ENCODE measurements around the gene USH2A.

The USH2A gene

DNA sequence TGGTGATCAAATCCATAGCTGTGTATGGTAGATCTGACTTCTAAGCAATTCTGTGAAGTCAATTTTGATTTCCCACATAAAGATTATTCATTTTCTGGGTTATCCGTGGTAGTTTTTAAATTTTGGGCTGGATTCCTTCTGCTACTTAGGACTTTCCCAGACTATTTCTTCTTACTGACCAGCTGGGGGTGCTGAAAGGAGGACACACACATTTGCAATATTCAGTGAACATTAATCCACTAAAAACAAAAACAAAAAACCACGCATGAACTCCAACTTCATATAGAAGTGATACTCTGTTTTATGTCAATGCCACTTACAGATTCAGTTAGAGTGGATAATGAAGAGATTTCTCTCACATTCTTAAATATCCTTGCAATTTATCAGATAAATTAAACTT is 750.8 kb downstream of the USH2A start:
- DNase-seq = no peak

- DNase-seq = no peak
Observed at GRCh38 chr1:215669806-215670491, 753.3 kb downstream of the USH2A start.

- DNase-seq = no peak
Observed at GRCh38 chr1:215667761-215668160, 755.5 kb downstream of the USH2A start.

DNA sequence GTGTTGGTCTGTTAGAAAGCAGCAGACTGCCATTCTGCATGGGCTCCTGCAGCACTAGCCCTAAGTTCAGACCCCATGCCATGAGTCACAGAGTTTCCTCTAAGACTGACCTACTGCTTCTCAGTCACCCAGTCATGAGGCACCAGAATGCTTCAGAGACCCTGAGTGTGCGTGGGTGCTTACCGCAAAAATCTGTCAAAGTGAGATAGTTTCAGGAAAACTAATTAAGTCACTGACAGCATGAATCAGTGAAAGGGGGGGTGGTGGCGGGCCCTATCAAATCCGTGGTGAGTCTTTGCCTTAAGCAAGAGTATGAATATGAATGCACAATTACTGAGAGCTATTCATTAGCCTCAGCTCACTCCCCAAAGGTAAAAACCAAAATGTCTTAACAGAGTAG is 758.0 kb downstream of the USH2A start:
- DNase-seq = no peak

GRCh38 chr1:215661033-215661432 is 762.2 kb downstream of the USH2A start:
- no peak for DNase-seq

GRCh38 chr1:215660259-215660658 is 763.0 kb downstream of the USH2A start:
- DNase-seq = no peak

DNA sequence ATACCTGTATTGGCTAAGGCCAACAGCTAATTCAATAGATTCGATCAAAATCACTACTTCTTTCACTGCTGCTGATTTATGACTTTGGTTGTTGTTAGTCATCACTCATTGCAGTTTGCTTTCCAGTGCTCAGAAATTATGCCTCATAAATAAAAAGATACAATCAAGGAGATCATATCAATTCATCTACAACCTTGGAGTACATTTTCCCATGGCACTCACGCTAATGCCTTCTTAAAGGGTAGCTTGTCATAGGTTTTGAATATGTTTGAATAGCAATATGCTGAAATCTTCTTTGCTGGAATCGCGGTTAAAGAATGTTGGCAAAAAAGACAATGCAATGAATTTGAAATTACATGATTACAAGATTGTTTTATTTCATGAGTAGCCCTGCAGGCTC is 766.2 kb downstream of the USH2A start:
- no peak for DNase-seq

- DNase-seq = no peak
Observed at GRCh38 chr1:215652371-215652770, 770.9 kb downstream of the USH2A start.

DNA sequence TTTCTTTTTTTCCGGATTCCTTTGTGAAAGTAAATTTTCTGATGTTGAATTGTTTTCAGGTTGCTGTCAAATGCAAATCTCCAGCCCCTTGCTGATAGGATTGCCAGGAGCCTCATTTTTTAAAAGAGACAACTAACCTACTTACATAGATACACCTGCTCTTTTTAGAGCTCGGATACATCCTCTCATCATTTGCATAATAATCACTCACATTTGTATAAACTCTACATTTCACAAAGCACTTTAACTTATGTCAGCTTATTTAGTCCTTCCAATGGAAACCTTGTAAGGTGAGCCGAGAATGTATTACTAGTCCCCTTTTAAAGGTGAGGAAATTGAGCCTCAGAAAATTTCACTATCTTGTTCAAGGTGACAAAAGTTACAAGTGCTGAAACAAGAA is 771.4 kb downstream of the USH2A start:
- no peak for DNase-seq

- DNase-seq = no peak
Observed at GRCh38 chr1:215650446-215651149, 772.6 kb downstream of the USH2A start.

DNA sequence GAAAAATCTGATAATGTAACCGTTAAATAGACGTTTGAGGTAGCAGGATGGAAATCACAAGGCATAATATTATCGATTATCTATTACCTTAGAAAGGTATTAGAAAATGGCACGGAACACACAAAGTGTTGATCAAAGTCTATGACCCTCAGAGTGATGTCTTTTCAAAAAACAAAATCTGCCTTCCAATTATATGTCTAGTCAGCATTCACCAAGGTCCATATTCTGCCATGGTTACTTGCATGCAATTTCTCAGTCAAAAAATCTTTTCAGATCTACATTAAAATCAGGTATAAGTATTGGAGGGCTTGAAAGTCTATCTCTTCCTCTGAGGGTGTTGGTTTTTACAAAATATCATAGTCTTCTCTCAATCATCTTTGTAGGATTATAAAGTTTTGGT is 774.3 kb downstream of the USH2A start:
- DNase-seq = no peak

DNA sequence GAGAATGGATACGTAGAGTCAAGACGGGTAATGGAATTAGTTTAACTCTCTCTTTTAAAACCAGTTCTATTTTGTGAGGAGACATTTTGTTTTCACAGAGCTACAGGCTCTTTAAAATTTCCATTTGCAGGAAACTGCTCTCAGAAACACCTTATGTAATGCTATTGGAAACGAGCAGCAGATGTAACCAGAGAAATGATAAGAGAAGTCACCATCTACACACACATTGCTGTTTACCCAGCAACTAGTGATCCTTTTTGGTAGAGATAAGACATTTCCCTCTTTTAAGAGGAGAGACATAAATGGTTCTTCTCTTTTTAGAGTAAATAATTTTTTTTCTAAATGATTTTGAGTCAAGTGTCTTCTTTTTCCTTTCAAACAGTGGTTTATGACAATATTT is 775.5 kb downstream of the USH2A start:
- no peak for DNase-seq

DNA sequence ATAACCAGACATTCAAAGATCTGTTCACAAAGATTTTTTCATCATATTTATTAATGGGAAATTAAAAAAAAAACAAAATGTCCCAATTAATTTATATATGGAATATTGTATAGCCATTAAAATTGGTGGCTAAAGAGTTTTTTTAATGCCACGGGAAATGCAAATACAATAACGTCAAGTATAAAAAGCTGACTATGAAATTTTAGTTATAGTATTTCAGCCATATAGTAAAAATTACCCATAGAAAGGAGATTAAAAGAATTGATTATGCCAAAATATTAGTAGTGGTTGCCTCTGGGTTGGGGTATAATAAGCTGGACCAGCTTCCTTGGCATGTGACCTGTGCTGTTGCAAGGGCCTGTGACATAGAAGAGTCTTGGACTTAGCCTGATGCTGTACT is 777.4 kb downstream of the USH2A start:
- DNase-seq = no peak

DNA sequence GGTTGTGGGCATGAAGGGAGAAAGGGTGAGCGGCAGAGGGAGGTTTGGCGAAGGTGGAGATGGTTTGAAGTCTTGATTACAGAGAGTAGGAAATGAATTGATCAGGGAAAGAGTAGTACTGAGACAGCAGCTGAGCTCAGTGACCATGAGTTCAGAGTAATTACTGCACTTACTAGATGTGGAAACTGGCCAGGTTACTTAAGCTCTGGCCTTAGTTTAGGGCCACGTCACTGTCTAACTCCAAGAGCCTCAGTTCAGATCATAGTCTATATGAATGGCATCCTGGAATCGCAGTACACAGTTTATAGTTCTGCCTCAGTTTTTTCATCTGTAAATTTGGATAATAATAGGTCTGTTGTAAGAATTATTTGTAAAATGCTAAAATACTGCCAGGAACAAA is 778.1 kb downstream of the USH2A start:
- no peak for DNase-seq

DNA sequence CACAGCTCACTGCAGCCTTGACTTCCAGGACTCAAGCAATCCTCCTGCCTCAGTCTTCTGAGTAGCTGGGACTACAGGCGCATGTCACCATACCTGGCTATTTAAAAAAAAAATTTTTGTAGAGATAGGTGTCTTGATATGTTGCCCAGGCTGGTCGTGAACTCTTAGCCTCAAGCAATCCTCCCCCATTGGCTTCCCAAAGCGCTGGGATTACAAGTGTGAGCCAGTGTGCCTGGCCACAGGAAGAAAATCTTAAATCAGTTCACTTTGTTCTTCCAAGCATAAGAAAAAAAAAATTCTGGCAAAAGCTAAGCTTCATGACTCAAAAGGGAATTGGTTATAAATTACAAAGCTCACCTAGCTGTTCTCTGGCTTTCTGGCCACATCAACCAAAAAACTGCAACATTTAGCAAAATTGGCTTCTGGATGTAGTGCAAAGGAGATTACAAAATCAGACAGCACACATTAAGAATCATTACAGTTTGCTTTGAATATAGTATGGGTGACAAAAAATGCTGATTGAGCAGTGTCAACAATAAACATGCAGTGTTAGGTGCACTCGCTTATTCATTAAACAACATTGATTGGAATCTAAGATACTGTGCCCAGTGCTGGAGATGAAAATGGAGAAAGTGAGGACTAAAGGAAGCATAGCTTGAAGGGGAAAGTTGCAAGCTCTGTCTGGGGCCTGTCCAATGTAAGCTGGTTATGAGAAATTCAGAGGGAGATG is 779.5 kb downstream of the USH2A start:
- DNase-seq = no peak

DNA sequence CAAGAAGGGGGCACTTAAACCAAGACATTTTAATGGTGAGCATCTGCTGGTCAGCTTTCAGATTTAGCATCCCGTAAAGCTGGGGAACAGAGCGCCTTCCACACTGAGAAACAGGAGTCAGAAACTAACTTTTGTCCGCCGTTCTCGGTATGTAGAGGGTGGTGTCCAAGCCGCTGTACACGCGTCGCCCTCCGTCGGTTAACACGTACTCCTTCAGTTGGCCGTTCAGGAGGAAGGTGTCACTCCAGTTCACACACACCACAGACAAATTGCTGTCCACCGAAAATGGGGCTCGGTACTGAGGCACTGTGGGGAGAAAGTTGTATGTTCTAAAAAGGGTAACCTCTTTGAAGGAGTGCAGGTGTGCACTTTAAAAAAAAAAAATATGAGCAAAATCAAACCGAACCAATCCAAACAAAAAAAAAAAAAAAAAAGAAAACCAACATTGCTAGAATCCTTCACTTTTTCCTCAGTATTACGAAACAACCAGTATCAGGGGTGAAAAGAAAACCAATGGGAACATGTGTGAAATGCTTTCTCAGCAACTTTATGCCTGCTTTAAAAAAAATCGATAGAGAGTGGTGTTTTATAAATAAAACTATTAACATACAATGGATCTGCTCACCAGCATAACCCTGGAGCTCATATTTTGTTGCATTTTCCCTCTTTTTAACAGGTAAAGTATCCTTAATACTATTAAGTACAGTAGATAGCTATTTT is 782.7 kb downstream of the USH2A start:
- no peak for DNase-seq

DNA sequence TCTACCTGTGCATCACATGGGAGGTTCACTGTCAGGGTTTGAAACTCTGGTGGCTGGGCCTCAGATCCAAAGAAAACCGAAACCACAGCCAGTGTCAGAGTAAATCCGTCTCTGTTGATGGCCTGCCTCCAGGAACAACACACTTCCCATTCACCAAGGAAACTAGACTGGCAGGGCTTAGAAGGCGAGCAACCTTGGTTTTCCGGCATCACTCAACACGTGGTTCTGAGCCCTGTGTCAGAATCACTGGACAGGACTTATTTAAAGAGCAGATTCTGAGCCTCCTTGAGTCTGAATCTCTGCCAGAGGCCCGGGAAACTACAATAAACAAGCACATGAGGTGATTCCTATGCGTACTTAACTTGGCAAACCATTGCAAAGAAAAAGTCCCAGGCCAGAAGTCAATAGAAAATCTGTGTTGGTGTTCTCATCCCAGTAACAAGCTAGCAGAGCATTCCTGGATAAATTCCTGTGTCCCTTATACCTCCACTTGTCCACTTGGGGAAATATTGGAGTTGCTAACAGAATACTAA is 786.1 kb downstream of the USH2A start:
- no peak for DNase-seq

DNA sequence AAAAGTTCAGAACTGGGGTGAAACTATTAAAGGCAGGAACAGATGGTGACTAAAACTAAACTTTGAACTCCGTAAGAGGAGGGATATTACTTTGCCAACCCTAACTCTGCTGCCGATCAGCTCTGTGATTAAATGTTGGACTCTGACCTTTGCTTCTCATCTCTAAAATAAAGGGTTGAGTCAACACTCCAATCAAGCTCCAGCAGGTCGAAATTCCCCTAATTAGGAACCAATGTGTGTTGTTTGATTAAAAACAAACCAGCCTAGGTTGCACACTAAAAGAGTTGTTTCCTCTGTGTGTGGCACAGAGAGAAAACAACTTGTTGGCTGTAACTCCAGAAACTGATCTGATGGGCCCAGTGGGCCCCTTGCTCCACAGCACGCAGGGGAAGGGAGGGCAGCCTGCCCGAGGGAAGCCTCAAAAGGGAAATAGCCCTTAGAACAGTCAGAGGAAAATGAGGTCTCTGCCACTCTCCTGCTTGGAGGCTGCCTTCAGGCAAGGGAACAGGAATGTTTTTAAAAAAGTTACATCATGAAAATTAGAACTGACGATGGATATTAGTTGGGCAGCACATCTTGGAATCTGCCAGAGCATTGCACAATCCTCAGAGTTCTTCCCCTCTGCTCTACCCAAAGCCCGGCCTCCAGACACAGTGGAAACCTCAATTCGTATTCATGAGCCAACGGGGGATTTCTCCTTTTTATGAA is 786.8 kb downstream of the USH2A start:
- DNase-seq = no peak

DNA sequence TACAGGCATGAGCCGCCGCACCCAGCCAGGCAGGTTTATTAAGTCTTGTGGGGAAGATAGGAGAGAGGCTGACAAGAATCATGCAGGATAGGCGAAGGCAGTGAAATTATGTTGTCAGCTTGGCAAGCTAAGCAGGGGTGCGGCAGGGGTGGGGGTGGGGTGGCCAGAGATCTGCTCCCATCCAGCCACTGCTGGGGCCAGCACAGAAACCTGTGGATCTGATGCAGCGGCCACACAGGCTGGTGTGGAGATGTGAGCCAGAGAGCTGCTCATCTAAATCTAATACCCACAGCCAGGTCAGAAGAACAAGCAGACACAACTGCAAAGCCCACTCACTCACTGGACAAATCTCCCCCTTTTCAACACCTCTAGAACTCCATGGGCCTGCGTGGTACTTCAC is 787.4 kb downstream of the USH2A start:
- no peak for DNase-seq

- DNase-seq = no peak
Observed at GRCh38 chr1:215631489-215631888, 791.8 kb downstream of the USH2A start.

DNA sequence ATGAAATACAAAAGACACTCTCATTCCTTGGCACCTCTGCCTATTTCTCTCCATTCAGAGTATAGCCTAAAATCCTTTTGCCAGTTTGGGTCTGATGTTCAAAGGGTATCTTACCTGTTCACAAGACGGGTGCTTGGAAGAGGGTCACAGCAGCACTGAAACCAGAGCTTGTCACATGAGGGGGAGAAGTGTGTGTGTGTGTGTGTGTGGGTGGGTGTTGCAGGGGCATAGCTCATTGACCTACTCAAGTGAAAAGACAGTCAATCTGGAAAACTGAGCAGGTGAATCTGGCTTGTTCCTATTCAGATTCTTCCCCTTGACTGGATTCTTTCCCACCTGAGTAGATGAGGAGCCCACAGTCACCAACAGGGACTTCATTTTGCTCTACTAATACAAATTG is 792.2 kb downstream of the USH2A start:
- no peak for DNase-seq

DNA sequence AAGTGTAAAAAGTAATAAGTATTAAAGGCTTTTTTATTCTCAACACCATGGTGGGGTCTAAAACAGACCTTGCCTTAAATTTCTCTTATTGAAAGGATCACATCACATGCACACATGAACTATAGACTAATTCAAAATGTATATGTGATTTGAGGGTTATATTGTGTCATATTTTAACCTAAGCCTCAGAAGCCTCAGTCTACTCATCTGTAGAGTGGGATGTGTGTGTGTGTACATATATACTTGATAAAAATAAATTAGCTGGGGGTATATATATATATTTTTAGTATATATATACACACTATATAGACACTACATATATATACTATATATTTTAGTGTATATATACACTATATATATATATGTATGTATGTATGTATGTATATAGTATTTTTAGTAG is 797.3 kb downstream of the USH2A start:
- DNase-seq = no peak

DNA sequence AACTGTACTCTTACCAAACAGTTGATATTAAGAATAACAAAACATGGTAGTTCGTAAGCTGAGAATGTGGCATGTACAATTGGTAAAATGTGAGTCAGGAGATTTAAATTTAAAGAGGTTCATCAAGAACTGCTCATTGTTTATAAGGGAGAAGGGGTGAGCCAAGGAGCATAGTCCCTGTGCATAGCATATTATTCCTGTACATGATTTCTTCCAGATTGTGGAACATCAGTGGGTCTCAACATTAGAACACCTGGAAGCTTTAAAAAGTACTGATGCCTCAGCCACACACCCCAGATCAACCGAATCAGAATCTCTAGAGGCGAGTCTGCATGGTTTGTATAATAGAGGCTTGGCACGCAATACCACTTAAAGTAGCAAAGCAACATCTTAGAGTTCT is 800.1 kb downstream of the USH2A start:
- DNase-seq = no peak
